Middle frontal gyrus (tissue), 1 donor: ENCODE results near the gene CNTN5.
"Not testable (repeated sequence)": the region's sequence is repeated elsewhere in the genome, so short reads cannot be mapped to it uniquely, and the experiment has no call there.

Experiments used
- DNase-seq: peaks from one replicate; pipeline ENCODE4 v3.0.0-alpha.2; 2015; ENCODE audit warnings: low spot score; ENCODE audit errors: extremely low spot score

Gene CNTN5

GRCh38 chr11:99020352-99021225 is at the start of gene CNTN5:
Gene CNTN5 (plus strand): TSS chr11:99020949.
- no peak for DNase-seq

- no peak for DNase-seq
Measured at GRCh38 chr11:98979205-98979604, 41.5 kb upstream of the CNTN5 start.

- no peak for DNase-seq
Measured at GRCh38 chr11:99015634-99016454, 4.9 kb upstream of the CNTN5 start.

DNA sequence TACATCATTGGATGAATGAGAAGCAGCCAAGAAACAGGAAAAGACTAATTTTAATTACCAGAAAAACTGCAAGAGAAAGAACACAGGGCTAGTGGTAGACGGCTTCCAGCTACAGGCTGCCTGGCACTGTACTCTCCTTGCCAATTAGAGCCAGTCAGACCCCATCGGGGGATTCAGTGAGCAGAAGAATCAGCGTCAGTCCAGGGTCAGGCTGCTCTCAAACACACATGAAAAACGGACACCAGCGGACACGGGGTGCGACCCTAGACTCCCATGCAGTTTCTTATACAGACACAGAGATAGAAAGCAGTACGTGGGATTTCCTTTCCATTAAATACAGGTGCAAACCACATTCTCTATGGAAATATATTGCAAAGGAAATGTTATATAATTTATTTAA is 1.1 kb upstream of the CNTN5 start:
- DNase-seq = no peak

- no peak for DNase-seq
Measured at GRCh38 chr11:99037057-99037456, 16.3 kb downstream of the CNTN5 start.

- DNase-seq = no peak
Measured at GRCh38 chr11:99063331-99063730, 42.6 kb downstream of the CNTN5 start.

DNA sequence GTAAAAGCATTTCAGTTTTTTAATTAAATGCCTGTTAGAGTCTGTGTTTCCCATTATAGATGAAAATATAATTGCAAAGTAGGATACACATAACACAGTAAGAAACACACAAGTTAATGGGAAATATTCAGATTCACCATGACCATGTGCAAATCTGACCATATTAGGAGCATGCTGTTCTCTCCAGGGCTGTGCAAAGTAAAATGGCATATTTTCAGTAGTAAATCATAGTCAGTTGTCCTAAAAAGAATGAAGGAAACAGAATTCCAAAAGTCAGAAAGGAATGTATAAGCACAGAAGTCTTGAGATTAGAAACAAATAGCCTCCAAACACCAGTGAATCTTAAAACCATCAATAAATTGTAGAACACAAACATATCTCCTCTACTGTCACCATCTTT is 44.4 kb downstream of the CNTN5 start:
- no peak for DNase-seq

DNA sequence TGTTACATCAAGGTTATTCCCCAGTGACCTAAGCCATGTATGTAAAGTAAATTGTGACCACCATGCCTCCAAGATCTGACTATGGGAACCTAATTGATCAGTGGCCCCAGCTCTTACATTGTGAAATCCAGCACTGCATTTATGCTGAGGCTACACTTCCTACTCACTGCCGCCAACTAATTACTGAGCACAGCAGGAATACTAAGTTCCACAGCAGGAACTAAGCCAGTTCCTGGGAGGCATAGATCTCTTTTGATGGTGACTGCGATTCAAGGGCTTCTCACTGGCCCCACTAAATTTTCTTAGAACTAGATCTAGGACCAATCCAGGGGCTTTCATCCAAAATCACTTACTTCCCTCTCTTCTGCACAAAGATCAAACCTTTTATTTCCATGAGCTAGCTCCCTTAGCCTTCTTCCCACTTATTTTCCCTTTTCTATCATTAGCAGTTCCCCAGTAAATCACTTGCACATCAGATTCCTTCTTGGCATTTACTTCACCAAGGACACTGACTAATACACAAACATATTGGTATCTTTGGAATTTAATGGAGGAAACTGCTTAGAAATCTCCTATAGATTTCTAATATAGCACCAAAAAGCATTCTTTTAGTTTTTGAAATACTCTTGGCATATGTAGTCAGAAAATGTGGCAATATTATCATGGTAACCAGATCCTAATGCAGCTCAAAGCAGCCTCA is 46.0 kb downstream of the CNTN5 start:
- no peak for DNase-seq

- DNase-seq = no peak
Measured at GRCh38 chr11:99068832-99069231, 48.1 kb downstream of the CNTN5 start.

DNA sequence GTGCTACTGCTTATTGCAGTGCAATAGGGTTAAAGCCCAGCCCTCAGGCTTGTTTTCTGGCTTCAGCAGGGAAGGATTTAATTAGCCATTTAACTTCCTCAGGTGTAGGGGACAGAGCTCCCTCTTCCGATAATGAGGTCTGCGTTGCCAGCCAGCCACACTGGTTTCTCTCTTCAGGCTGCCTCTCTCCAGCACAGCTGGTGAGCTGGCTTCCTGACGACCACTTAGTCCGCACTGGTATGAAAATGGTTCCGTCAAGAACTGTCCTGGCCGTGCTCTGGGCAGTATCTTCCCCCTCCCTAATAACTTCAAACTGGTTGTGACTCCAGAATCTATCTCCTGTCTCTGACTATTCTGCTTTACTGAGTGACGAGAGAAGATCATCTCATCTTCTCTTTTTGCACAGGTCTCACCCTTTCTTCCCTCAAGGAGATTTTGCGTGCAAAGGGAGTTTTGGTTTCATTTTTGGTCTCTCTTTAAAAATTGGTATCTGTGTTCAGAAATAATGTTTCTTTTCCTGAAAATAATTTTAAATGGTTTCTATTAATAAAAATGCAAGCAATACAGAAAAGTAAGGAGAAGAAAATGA is 49.2 kb downstream of the CNTN5 start:
- no peak for DNase-seq

DNA sequence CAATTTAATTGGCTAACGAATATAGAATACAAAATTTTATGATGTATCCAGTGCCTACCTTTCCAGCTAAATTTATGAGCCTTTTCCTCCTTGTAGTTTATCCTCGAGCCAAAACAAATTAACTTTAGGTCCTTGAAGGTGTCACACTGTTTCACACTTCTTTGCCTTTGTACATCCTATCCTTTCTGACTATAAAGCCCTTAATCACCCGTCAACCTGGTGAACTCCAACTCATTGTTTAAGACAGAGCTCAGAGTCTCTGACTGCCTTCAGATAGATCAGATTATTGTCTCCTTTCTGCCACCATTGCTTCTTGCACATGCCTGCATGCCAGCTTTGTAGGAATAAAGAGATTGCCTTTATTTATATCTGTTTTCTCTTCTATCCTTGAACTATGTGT is 58.8 kb downstream of the CNTN5 start:
- DNase-seq = no peak

GRCh38 chr11:99080154-99080553 is 59.4 kb downstream of the CNTN5 start:
- DNase-seq = no peak

GRCh38 chr11:99098258-99098657 is 77.5 kb downstream of the CNTN5 start:
- no peak for DNase-seq

DNA sequence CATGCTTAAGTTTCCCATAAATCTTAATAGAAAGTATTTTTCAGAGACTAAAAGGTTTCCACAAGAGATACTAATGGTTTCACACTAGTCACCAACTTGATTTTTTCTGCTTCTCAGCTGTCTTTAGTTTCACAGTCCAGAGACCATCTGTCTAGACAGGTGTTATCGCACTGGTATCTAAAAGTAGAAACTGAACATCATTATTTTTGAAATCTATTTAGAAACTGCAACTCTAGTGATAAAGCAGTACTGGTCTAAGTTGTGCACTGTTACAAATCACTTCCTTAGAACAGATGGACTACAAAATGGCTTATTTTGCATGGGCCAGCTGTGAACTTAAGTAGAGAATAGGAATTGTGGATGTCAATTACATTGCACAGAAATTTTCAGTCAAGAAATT is 78.0 kb downstream of the CNTN5 start:
- DNase-seq = no peak

GRCh38 chr11:99117603-99118002 is 96.9 kb downstream of the CNTN5 start:
- DNase-seq = no peak

GRCh38 chr11:99133862-99134261 is 113.1 kb downstream of the CNTN5 start:
- DNase-seq = not testable (repeated sequence)

DNA sequence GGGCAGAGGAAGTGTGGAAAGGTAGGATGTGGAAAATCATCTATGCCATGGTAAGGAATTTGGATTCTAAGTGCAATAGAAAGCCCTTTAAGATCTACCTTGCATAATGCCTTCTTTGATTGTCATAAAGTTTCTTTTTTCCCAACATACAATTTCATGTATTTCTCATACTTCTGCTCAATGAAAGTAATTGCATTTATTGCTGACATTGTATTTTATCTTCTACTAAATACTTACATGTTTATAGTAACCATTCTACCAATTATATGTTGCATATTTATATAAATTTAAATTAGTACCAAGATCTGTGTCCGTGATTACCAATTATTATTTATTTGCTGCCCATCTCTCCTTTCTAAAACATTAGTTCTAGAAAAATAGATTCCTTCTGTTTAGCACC is 114.8 kb downstream of the CNTN5 start:
- no peak for DNase-seq

- DNase-seq = no peak
Measured at GRCh38 chr11:99142237-99142636, 121.5 kb downstream of the CNTN5 start.

DNA sequence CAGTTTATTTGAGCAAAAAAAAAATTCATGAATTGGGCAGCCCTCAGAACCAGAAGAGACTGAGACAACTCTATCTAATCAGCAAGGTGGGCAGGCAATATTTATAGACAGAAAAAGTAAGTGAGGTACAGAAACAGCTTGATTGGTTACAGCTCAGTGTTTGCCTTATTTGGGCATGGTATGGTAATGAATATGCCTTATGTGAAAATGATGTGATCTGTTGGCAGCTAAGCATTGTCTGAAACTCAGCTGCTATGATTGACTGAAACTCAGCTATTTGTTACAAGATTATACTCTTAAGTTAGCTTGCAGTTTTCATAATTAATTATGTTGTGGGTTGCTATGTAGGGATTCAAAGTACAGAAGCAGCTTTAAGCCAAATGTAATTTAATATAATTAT is 127.6 kb downstream of the CNTN5 start:
- DNase-seq = no peak

DNA sequence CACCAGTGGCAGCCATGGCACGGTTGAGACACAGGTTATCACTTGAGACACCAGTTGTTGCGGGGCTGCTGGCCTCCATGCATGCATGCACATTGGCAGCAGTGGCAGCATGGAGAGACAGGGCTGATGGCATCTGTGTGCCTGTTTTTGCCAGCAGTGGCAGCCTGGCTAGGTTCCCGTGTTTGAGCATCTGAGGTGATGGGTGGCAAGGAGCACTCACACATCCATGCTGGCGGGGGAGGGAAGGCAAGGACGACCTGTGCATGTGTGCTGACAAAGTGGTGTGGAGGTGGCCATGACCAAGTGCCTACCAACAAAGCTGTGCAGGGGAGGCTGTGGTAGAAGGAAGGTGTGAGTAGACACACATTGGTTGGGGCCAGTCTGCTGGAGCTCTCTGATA is 133.5 kb downstream of the CNTN5 start:
- DNase-seq = no peak

- no peak for DNase-seq
Measured at GRCh38 chr11:99160447-99160846, 139.7 kb downstream of the CNTN5 start.

- no peak for DNase-seq
Measured at GRCh38 chr11:99162819-99163218, 142.1 kb downstream of the CNTN5 start.
